HG03432 (cell line): Measurements from ENCODE around the gene ZNF385B.

Experiments
- ATAC-seq: cut with Tn5 transposase; IDR thresholded peaks from one replicate; pipeline ENCODE4 v1.9.1; 2021; ENCODE audit warnings: mild to moderate bottlenecking, moderate library complexity; ENCODE audit not compliant: unreplicated experiment

ZNF385B gene

GRCh38 chr2:179857236-179857635 is 4.2 kb downstream of the ZNF385B start:
- no peak for ATAC-seq

DNA sequence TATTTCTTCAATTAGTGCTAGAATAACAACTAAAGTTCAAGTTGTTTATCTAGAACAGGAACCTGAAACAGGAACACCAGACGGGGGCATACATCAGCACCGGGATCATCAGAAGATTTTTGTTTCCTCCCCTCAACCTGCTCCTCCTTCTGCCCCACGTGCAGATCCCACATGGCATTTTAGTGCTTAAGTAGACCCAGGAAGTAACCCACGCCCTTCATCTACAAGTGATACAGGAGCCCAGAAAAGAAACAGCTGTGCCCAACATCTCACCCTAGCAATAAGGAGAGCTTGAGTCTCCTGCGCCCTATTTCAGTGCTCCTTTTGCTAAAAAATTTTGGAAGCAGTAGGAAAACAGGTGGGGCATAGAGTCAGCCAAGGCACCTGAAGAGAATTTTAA is 5.2 kb downstream of the ZNF385B start:
- ATAC-seq = no peak

GRCh38 chr2:179855673-179856072 is 5.7 kb downstream of the ZNF385B start:
- no peak for ATAC-seq

- ATAC-seq = no peak
These were observed 6.5 kb downstream of the ZNF385B start for GRCh38 chr2:179854891-179855290.

DNA sequence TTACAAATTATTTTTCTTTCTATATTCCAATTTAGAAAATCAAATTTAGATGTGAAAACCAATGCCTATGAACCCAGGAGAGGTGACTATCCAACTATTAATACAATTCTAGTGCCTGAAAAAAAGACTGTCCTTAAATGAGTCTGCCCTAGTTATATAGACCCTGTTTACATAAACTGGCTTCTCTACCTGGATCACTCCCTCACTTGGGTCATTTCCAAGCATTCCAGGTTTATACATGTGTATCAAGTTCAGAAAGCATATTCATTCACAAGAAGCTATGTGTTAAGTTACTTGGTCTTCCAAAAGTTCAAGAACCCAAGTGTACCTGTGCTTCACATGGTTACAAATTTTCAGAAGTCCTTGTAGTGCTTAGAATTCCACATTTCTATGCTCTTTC is 8.3 kb downstream of the ZNF385B start:
- ATAC-seq = no peak

DNA sequence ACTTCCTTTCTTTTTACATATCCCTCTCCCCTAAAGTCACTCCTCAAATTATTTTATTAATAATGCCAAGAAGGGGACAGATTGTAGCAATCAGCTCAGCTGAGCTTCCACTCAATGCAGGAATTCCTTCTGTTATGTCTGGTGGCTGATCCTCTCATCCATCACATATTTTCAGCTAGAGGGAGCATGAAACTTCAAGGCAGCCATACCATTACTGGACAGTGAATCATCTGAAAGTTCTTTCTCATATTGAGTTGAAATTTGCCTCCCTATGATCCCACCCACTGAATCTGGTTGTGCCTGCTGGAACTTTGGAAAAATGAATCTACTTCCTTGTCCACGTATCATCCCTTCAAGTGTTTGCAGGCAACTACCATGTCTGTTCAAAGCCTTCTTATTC is 11.2 kb downstream of the ZNF385B start:
- ATAC-seq = no peak

DNA sequence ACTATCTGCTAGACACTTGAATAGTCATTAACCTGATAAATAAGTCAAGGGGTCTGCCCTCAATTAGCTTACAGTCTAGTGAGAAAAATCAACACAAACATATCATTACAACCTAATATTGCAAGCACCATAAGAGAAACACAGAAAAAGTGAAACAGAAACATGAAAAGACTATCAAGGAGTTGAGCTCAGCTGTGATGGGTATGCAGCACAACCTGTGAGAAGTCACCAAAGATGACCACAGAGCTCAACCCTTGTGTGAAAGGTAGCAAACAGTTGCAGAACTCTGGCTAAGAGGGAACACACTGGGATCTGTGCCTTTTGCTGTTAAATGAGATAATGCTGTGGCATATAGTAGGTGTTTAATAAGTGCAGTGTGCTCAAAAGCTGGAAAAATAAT is 11.7 kb downstream of the ZNF385B start:
- no peak for ATAC-seq

GRCh38 chr2:179843541-179843940 is 17.9 kb downstream of the ZNF385B start:
- no peak for ATAC-seq

DNA sequence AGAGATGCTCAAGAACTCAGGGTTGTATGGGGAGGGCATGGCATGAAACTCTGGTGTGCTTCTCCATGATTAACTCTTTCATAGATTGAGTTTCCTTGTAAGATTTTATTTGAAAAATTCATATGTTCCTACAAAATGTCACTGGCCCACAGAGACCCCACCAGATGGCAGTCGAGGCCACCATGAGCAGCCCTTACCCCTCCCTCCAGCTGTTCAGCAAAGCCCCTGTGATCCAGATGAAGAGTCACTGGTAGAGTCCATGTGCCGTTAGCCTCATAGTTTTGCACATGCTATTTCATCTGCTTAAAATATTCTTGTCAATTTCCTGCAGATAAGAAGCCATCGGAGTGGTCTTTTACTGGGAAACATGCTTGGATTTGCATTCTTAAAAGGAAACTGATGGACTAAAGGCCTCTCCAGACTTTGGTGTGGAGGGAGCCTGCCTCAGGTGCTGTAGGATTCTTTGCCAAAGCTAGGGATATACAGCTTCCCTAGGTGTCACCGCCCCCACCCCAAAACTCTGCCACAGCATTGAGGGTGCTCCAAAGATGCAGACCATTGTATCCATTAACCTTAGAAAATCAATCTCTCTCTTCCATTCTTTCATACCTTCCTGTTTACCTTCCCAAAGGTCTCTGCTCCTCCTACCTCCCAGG is 18.8 kb downstream of the ZNF385B start:
- ATAC-seq = no peak

GRCh38 chr2:179840840-179841239 is 20.6 kb downstream of the ZNF385B start:
- ATAC-seq = no peak

GRCh38 chr2:179837408-179837807 is 24.0 kb downstream of the ZNF385B start:
- no peak for ATAC-seq

DNA sequence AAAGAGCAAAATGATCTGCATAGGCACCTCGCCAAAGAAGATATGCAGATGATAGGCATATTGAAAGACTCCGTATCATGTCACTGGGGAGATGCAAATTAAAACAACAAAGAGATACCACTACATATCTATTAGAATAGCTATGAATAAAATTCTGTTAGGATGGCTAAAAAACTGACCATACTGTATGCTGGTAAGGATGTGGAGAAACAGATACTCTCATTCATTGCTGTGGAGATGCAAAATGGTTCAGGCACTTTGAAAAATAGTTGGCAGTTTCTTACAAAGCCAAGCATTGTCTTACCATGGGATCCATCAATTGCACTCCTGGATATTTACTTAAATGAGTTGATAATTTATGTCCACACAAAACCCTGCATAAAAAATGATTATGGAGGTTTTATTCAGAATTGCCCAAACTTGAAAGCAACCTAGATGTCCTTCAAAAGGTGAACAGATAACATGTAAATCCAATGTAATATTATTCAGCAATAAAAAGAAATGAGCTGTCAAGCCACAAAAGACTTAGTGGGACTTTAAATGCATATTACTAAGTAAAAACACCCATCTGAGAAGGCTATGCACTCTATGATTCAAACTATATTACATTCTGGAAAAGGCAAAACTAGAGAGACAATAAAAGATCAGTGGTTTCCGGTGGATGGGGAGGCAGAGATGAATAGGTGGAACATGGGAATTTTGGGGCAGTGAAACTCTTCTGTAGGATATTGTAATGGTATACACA is 31.2 kb downstream of the ZNF385B start:
- ATAC-seq = no peak

GRCh38 chr2:179826297-179826696 is 35.1 kb downstream of the ZNF385B start:
- ATAC-seq = no peak

DNA sequence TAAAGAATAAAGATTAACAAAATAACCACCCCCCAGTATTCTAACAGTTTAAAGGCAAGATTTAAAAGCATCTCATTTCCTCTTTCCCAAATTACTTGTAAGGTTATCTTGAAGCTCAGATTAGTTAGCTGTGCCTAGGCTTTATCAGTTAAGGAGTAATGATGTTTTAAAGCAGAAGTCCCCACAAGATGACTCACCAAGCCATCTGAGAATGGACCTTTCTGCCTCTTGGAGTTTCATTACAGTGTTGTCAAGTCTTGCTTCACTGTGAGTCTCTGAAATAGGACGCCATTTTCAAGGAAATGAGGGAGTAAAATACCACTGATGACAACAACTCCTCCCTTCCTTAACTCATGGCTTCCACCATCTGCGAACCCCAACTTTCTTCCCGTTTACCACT is 35.9 kb downstream of the ZNF385B start:
- ATAC-seq = peak; percentile 80

DNA sequence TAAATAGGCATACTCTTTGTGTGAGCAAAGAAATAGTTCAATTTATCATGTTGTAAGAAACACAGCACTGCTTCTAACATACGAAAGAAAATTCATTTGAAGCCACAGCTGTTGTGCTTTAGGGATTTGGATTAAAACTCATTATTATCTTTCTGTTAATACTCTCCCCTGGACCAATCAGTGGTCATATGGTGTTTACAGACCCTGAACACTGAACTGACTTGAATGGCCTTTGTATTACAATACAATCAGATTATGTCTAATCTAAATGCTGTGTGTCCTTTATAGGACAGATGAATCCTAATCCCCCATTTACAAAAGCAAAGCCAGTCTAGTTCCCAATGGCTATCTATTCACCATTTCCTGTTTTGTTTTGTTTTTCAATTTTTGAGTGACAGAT is 36.5 kb downstream of the ZNF385B start:
- no peak for ATAC-seq

DNA sequence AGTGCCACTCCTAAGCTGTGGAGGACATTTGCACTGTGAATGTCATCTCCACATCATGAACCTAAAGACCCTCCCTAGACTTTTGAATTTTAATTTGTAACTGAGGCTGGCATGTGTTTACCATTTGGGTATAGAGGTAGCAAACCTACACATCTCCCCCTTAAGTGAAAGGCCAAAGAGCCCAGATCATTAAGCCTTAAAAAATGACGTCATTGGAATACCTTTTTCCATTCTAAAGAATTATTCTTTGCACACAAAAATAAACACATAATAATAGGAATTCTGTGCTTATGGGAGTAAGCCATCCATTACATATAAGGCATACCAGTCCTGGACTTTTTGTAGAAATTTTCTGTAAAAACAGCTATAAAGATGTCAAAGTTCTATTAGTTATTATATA is 38.9 kb downstream of the ZNF385B start:
- ATAC-seq = no peak

- no peak for ATAC-seq
These were observed 42.9 kb downstream of the ZNF385B start for GRCh38 chr2:179818546-179818945.

DNA sequence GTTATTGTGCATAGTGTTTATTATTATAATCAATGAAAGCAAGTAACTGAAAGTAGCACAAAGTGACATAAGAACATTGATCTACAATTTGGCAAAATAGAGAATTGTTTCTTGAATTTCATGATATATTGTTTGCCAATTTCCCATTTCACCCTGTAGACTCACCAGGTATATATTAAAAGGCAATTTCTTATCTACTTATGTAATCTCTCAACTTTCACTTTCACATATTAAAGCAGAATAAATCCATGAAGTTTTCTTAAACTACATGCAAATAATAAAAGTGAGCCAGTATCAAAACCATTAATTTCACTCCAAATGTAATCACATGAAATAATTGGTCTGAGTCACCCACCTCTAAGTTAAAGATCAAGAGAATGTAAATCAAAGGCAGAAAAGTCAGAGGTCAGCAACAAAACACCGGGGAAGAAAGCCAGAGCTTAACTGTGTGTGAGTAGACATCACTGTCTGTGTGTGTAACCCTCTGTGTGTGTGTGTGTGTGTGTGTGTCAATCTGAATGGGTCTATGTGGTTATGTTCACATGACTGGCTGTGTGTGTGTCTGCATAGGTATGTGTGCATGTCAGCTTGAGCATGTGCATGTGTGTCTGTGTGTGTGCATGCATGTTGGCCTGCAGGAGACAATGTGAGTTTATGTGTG is 44.1 kb downstream of the ZNF385B start:
- no peak for ATAC-seq

GRCh38 chr2:179814050-179814449 is 47.4 kb downstream of the ZNF385B start:
- no peak for ATAC-seq

DNA sequence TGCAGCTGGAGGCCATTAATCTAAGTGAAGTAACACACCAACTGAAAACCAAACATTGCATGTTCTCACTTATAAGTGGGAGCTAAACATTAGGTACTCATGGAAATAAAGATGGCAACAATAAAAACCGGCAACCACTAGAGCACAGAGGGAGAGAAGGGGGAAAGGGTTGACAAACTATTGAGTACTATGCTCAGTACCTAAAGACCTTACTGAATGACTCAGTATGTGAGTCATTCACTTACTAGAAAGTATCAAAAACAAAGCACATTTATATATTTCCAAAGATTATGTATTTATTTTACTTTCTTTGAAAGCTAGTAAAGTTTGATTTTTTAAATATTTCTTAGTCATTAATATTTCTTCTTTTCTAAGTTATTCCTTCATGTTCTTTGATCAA is 48.9 kb downstream of the ZNF385B start:
- no peak for ATAC-seq

- no peak for ATAC-seq
These were observed 50.4 kb downstream of the ZNF385B start for GRCh38 chr2:179811042-179811441.

DNA sequence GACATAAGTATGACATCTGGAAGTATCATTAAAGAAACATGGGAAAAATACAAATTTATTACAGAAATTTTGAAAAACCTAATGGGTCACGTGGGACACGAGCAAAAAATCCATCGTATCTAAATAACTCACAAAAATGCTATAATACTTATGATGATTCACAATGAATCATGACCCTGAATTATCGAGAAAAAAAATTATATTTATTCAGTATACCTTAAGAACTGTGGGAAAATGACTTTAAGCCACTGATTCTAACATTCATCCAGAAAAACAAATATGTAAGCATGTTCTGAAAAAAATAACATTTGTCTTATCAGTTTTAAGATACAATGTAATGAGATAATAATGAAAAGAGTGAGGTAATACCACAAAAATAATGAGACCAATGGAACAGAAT is 51.8 kb downstream of the ZNF385B start:
- ATAC-seq = no peak
